GM19438 (cell line): ENCODE results near the gene NAV2.
"Not testable (repeated sequence)": the region's sequence is repeated elsewhere in the genome, so short reads cannot be mapped to it uniquely, and the experiment has no call there.

Experiments
- ATAC-seq: cut with Tn5 transposase; IDR thresholded peaks from one replicate; pipeline ENCODE4 v1.9.1; 2021; ENCODE audit warnings: low read depth; ENCODE audit not compliant: unreplicated experiment

NAV2 gene

DNA sequence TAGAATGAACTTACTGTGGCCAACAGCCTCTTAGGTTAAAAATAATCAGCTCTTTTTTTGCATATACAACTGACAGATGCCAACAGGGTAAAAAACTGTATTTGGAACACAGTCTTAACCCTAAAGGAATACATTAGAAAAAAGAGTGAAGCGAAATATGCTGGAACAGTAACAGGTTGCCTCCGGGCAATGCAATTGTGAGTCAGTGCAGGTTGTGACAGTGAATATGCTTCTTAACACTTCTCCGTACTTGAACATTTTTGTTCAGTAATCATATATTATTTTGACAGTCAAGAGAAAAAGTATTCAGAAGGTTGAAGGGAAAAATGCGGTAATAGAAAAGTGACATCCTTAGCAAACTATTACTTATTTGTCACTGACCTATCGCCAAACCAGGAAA, 349.1 kb downstream of the NAV2 start:
- no peak for ATAC-seq

DNA sequence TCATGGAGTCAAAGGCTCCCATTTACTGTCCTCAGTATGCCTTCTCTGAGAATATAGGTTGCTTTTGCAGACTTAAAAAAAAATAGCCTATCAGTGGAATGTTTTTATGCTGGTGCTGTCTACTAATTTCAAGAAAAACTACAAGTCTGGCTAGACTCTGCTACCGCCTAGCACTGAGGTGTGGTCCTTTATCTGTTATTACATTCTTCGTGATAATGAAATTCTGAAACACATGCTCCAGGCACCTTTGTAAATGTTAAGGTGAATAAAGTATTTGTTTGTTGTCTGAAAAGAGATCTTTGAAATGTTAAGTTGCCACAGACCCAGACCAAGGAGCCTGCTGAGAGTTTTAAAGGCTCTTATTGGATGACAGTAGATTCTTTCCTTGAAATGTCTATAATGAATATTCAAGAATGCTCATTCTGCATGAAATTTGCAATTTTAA, 352.3 kb downstream of the NAV2 start:
- no peak for ATAC-seq

DNA sequence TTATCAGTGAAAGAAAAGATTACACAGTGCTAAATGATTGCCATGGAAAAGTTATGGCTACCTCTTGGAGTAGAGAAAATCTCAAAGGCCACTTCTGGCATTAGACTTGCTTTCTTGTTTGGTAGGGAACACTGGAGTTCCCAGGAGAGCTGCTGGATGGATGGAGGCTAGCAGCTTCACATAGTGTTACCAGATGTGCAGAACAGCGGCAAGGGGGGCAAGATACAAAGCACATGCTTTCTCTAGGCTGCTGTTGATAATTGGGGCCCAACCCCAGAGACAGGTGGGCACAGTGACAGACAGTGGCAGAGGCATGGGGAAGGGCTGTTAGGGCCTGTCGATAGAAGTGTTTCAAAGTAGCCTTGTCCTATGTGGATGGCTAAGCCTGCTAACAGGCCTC, 352.8 kb downstream of the NAV2 start:
- ATAC-seq = no peak

DNA sequence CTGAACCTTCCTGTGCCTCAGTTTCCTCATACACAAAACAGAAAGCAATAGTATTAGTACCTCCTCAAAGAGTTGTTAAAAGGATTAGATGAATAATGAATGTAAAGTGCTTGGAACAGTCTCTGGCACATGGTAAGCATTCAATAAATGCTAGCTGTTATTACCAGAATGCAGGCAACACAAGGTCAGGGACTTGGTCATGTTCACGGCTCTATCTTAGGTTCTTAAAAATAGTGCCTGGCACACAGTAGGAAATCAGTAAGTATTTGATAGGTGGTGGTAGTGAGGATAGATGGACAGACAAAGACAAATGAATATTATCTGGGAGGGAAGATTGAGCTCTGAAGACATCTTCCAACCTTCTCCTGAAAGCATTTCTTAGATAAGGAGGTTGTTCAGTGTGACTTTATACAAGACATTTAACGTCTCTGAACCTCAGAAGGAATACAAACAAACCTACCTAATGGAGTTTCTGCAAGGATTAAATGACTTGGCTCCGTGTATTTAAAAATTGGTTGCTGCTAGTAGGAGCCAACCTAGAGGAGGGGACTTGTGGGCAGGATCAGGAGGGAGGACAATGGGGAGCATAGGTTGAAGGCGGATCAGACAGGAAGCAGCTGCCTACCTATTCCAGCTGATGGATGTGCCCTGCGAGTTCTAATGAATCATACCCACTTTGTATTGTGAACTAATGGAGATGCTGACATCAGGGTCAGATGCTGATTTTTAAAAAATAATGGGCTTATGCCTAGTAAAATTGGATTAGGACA, 353.6 kb downstream of the NAV2 start:
- ATAC-seq = no peak

DNA sequence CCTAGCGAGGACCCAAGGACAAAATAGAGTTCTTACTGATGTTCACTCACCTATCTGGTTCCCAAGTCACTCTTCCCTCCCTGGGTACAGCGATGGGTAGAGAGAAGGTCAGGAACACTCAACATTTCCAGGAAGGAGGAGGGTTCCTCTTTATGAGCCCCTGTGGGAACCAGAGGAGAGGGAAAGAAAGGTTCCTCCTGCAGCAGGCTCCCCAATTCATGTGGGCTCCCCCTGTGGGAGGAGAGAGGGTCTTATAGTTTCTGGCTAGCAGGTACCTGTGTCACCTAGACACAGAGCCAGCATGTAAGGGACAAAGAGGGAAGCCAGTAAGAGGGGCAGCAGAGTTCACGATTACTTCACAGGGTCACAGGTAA, 354.1 kb downstream of the NAV2 start:
- ATAC-seq = no peak

DNA sequence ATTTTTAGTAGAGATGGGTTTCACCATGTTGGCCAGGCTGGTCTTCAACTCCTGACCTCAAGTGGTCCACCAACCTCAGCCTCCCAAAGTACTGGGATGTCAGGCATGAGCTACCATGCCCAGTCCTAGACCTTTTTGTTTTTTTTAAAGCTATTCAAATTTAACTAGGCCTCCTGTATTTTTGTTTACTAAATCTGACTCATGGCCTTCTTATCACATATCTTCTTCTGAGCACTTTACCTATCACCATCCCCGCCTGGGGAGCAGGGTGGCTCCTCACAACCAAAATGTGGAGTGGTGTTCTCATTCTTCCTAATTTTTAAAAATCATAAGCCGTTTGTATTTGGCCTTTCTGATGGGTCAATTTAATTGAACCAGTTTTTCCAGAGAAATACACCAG, 355.0 kb downstream of the NAV2 start:
- ATAC-seq = no peak

DNA sequence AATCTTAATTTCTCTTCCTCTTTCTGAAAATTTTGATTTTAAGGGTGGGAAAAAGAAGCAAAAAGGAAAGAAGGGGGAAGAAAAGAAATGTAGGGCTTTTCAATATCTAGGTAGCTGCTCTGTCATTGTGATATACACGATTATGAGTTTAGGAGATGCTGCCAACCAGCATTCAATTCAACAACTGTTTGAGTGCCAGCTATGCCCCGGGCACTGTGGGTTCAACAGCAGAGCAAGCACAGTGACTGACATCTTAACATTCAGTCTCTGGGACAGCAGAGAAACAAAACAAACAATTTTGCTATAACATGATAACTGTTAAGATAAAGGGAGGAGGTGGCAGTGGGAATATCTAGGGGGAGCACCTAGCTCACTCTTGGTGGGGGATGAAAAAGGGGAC, 356.1 kb downstream of the NAV2 start:
- ATAC-seq = no peak

DNA sequence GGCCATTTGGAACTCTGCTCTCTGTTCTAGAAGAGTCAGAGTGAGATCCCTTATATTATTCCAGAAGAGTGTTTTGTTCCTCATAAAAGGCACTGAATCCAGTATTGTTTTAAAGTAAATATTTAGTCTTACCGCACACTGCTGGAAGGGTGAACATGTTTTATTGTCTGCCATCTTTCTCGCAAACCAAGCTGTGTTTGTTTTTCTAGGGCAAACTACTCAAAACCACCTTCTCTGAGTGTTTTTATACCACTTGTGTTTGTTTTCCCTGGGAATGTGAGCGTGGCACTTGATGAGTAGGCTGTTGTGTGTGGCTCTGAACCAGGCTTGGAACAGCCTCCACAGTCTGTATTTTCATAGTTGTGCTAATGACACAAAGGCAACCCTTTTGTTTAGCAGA, 357.8 kb downstream of the NAV2 start:
- ATAC-seq = no peak

DNA sequence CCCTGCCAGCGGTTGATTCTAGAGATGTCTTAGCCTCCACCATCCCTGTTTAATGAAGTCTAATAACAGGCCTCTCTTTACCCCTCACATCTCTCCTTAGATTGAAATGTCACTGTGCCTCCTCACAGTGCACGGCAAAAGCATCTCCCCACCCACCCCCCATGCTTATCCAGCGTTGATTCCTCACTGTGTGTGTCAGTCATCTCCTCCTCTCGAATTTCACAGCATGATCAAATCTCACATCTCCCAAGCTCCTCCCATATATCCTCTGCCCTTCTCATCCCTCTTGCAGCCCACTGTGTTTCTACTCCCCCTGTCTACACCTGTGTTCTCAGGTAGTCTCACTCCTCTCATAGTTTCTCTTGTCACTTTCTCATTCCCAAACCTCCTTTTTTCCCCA, 363.0 kb downstream of the NAV2 start:
- ATAC-seq = no peak

DNA sequence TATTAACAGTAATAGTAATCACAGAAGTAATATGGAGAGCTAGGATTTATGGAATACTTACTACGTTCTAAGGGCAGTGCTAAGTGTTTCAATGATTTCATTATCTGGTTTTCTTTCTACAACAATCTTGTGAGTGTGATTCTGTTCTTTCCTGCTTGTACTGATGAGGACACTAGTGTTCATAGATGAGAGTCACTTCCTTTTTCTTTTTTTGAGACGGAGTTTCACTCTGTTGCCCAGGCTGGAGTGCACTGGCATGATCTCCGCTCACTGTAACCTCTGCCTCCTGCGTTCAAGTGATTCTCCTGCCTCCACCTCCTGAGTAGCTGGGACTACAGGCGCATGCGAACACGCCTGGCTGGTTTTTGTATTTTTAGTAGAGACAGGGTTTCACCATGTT, 366.2 kb downstream of the NAV2 start:
- no peak for ATAC-seq

DNA sequence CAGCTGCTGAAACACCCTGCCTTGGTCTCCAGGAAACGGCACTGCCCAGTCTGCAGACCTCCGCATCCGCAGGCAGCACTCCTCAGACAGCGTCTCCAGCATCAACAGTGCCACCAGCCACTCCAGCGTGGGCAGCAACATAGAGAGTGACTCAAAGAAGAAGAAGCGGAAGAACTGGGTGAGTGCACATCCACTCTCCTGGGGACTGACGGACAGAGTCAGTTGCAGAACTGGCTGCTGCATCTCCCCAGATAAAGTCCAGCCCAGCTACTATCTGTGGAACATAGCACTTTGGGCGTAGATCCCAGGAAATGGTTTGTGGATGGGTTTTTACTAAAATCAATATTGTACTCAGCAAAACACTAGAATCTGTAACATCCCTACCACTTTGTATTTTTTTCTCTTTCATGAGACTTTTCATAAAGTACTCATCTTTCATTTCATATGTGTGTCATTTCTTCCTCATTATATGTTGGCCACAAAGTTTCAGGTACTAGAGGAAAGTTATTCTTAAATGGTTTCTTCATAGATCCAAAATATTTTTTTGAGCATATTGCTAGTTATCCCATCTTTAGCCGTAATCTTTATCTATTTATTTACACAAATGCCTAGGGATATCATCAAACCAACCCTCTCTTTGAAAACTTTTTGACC, 367.5 kb downstream of the NAV2 start:
- ATAC-seq = peak; percentile 61

DNA sequence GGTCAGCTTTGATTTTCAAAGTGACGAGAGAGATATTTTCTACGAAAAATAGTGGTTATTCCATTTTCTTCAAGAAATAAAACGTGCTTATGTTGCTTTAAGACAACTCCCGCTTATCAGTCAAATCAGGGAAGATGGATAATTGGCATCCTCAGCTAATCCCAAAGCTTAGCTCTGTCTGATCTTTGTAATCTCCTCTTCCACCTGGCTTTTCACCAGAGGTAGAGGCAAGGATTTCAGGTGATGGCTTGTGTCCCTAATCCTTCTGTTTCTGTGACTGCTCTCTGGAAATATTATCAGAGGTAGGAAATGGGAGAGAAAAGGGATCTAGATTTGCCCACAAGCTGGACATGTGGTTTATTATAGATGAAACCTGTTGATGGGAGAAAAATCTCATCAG, 368.7 kb downstream of the NAV2 start:
- no peak for ATAC-seq

DNA sequence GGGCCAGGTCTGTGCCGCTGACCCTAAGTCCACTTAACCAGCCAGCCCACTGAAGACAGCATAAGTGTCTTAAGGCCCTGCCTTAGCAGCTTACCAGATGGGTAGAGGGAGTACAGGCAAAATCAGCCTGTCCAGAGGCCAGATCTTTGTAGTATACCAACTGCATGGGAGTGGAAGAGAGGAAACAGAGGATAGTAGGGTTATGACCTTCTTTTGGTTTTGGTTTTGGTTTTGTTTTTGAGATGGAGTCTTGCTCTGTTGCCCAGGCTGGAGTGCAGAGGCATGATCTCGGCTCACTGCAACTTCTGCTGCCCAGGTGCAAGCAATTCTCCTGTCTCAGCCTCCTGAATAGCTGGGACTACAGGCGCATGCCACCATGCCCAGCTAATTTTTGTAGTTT, 371.2 kb downstream of the NAV2 start:
- ATAC-seq = not testable (repeated sequence)

DNA sequence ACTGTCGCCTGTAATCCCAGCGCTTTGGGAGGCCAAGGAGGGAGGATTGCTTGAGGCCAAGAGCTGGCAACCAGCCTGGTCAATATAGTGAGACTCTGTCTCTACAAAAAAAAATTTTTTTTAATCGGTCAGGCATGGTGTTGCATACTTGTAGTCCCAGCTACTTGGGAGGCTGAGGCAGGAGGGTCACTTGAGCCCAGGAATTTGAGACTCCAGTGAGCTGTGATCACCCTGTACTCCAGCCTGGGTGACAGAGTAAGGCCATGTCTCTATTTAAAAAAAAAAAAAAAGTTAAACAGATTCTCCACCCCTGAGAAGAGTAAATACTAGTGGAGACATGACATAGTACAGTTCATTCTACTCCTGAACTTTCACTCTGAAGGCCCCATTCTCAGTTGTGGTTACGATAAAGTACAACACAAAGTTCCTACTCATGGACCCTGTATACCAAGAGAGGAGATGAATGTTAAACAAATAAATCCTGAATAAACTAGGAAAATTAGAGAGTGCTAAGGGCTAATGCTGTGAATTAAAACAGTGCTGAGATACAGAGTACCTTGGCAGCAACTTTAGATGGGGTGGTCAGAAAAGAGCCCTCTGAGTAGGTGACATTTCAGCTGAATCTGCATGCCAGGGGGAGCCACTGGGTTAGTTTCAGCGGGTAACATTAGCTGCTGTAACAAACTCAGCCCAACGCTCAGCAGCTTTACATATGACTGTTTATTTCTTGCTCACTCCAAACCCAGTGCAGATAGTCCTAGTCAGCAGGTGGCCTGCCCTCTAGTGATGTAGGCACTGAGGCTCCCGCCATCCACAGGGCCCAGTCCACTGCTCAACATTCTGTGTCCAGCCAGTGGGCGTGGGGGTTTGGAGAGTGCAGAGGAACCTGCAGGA, 372.5 kb downstream of the NAV2 start:
- ATAC-seq = no peak

DNA sequence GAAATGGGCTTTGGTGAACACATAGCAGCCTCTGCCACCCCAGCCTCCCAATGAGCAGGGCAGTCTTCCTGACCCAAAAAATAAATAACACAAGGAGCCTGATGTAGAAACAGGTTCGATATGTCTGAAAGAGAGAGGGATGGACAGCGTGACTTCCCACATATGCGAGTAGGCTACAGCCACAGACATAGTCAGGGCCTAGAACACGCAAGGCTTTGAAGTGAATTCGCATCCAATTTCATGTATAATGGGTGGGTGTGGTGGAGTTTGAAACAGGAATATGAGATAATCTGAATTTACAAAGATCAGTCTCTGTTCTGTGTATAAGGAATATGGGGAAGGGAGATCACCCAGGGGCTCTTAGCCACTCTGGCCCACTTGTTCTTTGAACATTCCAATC, 373.3 kb downstream of the NAV2 start:
- no peak for ATAC-seq

DNA sequence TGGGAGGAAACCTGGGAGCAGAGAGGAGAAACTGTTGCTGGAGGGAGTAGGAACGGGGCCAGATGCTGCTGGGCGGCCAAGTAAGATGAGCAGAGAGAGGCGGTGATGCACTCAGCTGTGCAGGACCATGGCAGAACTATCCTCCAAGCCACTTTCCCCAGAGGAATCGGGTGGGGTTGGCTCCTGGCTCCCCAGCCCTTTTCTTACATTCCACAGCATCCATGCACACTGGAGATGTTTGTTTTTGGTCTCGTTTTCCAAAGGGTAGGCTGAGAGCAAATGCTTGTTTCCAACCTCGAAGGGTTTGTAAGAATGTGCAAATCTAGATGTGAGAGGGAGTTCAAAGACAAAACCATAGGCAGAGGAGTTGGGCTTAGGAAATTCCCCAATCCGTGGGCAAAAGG, 374.5 kb downstream of the NAV2 start:
- no peak for ATAC-seq

DNA sequence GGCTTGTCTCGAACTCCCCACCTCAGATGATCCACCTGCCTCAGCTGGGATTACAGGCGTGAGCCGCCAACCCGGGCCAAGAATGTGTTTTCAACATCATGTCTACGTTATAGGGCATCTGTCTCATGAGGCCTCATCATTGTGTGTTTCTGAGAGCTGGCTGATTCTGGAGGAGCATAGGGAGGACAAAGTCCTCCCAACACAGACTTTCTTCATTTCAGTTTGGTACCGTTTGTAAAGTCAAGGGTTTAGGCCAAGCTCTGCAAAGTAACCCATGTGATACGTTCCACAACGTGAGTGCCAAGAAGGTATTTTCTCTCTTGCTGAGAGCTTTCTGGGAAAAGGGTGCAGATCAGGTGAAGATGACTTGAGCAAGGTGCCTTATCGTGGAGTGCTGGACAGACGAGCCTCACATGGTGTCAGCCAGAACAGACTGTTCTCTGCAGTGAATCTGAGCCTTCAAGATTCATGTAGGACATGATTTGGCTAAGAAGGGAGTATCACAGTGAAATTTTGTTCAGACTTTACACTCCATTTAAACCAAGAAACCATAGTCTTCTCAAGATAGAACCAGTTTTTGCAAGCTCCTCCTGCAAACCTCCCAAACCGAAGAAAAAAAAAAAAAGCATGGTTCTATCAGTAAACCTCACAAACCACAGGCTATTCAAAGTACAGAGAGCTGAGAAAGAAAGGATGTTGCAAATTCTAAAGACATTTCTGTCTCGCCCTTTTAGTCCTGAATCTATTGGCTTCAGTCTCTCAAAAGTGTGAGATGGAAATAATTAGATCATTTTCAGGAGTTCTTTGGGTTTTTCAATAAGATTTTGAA, 376.0 kb downstream of the NAV2 start:
- no peak for ATAC-seq

DNA sequence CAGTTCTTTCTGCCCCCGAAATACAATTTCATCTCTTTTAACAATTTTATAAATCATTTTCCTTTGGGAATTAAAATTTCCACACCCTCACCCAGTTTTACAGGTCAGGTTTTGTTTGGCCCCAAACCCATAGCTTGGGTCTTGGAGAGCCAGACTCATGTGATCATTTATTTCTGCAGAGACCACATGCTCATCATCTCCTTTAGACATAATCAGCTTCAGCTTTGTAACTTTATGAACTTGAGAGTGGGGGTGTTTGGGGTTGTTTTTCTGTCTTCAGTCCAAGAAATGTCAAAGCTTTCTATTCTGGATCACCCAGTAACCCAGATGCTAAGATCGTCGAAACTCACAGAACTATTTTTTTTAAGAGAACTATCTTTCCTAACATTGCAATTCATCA, 376.7 kb downstream of the NAV2 start:
- no peak for ATAC-seq

DNA sequence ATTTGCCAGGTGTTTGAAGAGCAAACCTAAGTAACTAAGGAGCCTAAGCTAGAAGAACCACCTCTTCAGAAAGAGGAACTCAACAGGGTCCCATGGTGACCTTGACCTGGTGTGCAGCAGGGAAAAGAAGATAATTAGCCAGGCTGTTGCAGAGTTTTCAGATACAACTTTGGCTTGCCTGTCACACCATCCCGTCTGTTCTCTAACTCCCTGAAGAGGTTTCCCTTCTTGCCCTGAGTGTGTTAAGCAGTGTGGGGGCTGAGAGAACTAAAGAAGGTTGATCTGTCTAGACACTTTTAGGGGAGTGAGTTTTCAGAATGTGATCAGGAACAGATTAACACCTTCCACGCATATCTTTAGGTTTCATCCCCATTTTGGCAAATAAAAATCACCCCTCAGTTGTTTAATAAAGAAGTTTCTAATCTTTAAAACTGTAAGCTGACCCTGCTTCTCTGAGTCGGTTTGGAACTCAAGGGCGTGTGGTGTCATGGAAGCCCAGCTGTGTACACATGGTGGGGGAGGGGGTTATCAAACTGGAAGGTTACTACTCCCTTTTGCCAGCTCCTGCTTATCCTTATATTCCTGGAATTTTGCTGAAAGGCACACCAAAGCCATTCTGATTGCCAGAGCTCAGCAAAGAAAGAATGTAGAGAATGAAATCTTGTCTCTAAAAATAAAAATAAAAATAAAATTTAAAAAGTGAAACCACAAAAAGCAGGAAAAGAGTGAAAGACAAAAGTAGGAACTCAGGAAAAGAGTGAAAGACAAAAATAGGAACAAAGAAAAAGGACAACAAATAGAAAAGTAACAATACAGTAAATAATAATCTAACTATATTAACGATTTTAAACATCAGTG, 377.4 kb downstream of the NAV2 start:
- no peak for ATAC-seq
